ENCODE data around the gene GPR108. TPM values are rescaled to one million over a fixed set of nuclear protein-coding genes. Genes with fewer than 3 reads are reported as not detected.
A peak's percentile ranks its signal among the peaks of the same experiment; 100 is the strongest.

GPR108 gene
- total and polyA plus RNA-seq, 10 donors, result 35.4 to 102 (median 61.9) TPM

DNA sequence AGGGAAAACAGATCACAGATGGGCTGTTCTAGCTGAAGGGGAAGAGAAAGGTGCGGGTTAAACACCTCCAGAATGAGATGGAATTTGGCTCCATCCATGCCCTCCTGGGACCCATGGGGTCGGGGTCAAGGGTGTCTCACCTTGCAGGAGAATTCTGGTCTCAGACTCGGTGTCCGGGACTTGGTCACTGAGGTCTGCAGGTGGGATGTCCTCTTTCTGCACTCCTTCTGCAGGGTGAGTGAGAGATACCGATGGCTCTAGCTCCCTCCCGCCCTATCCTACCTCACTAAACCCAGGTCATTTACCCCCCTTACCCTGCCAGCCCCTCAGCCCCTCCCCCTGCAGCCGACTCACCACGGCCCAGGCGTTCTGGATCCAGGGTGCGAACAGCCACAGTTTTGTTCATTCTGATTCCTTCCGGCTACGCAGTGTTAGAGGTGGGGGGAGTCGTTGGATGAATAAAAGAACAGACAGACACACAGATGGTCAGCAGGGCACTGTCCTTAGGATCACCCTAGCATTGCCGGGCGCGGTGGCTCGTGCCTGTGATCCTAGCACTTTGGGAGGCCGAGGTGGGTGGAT lies 41.0 kb downstream of the GPR108 start:
- Histone ChIP-seq H3K4me3 (no peak overlapping the region), H3K36me3 (no peaks in the 10 kb centered on the region), H3K27ac (no peak overlapping the region), H3K27me3 (replicated peaks in 1 of 7) (peaks cover 0 to 13% (median 0%) of the 10 kb centered on the region in 7 donors), H3K4me1 (no peaks in the 10 kb centered on the region), H3K9me3 (no peaks in the 10 kb centered on the region)
- WGBS, 5 donors, result 74 to 83% (median 78%) methylated on average over 13 to 18 of the region's 18 CpGs
- DNase-seq, result peak; percentile 30
- intact Hi-C loops (cut with DNase I; ENCODE audit: low total_unique reads), result no loop called here
- TF ChIP-seq, protein P1, sequence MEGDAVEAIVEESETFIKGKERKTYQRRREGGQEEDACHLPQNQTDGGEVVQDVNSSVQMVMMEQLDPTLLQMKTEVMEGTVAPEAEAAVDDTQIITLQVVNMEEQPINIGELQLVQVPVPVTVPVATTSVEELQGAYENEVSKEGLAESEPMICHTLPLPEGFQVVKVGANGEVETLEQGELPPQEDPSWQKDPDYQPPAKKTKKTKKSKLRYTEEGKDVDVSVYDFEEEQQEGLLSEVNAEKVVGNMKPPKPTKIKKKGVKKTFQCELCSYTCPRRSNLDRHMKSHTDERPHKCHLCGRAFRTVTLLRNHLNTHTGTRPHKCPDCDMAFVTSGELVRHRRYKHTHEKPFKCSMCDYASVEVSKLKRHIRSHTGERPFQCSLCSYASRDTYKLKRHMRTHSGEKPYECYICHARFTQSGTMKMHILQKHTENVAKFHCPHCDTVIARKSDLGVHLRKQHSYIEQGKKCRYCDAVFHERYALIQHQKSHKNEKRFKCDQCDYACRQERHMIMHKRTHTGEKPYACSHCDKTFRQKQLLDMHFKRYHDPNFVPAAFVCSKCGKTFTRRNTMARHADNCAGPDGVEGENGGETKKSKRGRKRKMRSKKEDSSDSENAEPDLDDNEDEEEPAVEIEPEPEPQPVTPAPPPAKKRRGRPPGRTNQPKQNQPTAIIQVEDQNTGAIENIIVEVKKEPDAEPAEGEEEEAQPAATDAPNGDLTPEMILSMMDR (IDR thresholded peaks at IDR 0.05 in 8 of 11, conservative IDR thresholded peaks at IDR 0.05 in 3 of 11), result no peak
- no peak for TF ChIP-seq POLR2AphosphoS5 (IDR thresholded peaks at IDR 0.05)
- no peak for TF ChIP-seq POLR2A (IDR thresholded peaks at IDR 0.05)

DNA sequence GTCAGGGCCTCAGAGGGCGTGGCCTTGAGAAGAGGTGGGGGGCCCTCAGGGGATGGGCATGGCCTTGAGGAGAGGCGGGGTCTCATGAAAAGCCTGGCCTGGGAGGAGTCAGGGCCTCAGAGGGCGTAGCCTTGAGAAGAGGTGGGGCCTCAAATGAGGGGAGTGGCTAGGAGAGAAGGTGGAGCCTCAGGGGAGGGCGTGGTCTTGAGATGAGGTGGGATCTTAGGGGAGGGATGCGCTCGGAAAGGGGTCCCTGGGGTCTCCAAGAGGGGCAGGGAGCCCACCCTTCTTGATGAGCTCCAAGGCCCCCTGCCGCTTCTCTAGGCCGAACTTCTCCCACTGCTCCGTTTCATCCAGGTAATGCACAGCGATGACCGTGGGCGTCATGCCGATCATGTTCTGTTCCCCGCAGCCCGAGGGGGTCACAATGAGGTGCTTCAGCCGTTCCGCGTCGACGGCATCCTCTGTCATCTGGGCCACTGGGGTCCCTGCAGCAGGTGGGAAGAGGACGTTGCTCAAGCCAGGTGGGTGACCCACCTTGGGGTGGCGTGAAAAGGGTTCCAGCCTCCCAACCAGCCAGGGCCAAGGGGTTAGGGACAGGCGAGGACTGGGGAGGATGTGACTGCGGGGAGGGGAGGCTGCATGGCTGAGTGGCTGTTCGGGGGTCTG lies 43.1 kb downstream of the GPR108 start:
- Histone ChIP-seq H3K27ac (no peak overlapping the region), H3K36me3 (no peaks in the 10 kb centered on the region), H3K27me3 (replicated peaks in 1 of 7) (peaks cover 0 to 13% (median 0%) of the 10 kb centered on the region in 7 donors), H3K4me3 (no peak overlapping the region), H3K4me1 (no peaks in the 10 kb centered on the region), H3K9me3 (no peaks in the 10 kb centered on the region)
- intact Hi-C loops (cut with DNase I; ENCODE audit: low total_unique reads), result no loop called here
- WGBS, 5 donors, result 86 to 96% (median 94%) methylated on average over 16 to 25 of the region's 25 CpGs
- DNase-seq, result peak; percentile 41
- TF ChIP-seq POLR2AphosphoS5 (IDR thresholded peaks at IDR 0.05), result no peak
- TF ChIP-seq, protein P1 (IDR thresholded peaks at IDR 0.05 in 8 of 11, conservative IDR thresholded peaks at IDR 0.05 in 3 of 11), result no peak
- no peak for TF ChIP-seq POLR2A (IDR thresholded peaks at IDR 0.05)

DNA sequence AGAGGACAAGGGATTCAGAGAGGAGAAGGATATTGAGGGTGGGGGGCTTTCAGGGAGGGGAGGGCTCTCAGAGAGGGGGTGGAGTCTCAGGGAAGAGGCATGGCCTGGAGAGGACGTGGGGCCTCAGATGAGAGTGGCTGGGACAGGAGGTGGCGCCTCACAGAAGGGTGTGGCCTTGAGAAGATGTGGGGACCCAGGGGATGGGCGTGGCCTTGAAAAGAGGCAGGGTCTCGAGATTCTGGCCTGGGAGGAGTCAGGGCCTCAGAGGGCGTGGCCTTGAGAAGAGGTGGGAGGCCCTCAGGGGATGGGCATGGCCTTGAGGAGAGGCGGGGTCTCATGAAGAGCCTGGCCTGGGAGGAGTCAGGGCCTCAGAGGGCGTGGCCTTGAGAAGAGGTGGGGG lies 43.7 kb downstream of the GPR108 start:
- Histone ChIP-seq H3K4me3 (no peak overlapping the region), H3K36me3 (no peaks in the 10 kb centered on the region), H3K9me3 (no peaks in the 10 kb centered on the region), H3K27me3 (replicated peaks in 1 of 7) (peaks cover 0 to 13% (median 0%) of the 10 kb centered on the region in 7 donors), H3K4me1 (no peaks in the 10 kb centered on the region), H3K27ac (no peak overlapping the region)
- peak; percentile 14 for DNase-seq
- no peak for TF ChIP-seq POLR2AphosphoS5 (IDR thresholded peaks at IDR 0.05)
- TF ChIP-seq POLR2A (IDR thresholded peaks at IDR 0.05), result no peak
- TF ChIP-seq, protein P1 (IDR thresholded peaks at IDR 0.05 in 8 of 11, conservative IDR thresholded peaks at IDR 0.05 in 3 of 11), result no peak
- WGBS, 5 donors, result 73 to 85% (median 77%) methylated on average over 5 to 7 of the region's 7 CpGs
- intact Hi-C loops (cut with DNase I; ENCODE audit: low total_unique reads), result no loop called here

DNA sequence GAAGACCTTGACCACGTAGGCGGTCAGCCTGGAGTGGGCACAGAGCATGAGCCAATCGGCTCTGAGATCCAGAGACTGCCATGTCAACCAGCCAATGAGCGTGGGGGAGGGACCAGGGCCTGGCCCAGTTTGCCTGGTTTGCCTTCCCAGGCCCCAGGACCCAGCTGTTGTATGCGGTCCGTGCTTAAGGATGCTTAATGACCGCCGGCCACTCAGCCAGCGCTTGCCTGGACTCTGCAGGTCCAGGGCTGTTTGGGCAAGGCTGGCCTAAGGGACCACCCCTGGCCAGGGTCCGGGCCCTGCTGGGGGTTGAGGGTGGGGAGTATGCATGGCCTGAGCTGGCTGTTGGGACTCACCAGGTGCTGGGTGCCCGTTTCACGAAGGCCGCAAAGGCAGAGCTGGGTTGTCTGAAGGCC lies 44.3 kb downstream of the GPR108 start:
- no peak for TF ChIP-seq POLR2A (IDR thresholded peaks at IDR 0.05)
- TF ChIP-seq, protein P1 (IDR thresholded peaks at IDR 0.05 in 8 of 11, conservative IDR thresholded peaks at IDR 0.05 in 3 of 11), result no peak
- TF ChIP-seq POLR2AphosphoS5 (IDR thresholded peaks at IDR 0.05), result no peak
- no peak overlapping the region for H3K27ac ChIP-seq
- no peaks in the 10 kb centered on the region for H3K9me3 ChIP-seq
- WGBS, 5 donors, result 88 to 94% (median 91%) methylated on average over 7 to 13 of the region's 13 CpGs
- intact Hi-C loops (cut with DNase I; ENCODE audit: low total_unique reads), result no loop called here
- H3K36me3 ChIP-seq, result no peaks in the 10 kb centered on the region
- peak; percentile 50 for DNase-seq
- peaks cover 0 to 13% (median 0%) of the 10 kb centered on the region in 7 donors for H3K27me3 ChIP-seq (replicated peaks in 1 of 7)
- H3K4me1 ChIP-seq, result no peaks in the 10 kb centered on the region
- H3K4me3 ChIP-seq, result no peak overlapping the region

Measured in spleen (tissue), 11 donors.